H1 (cell line): ENCODE results near the gene LRRC40. TPM values are rescaled to one million over a fixed set of nuclear protein-coding genes. Genes with fewer than 3 reads are reported as not detected.
A peak's percentile ranks its signal among the peaks of the same experiment; 100 is the strongest.

ENCODE experiments used
- CTCF ChIA-PET: fragments of 300-600 bp; sonication (Branson Sonifier 250); formaldehyde crosslinking; loops from one replicate; lab custom pipeline; 2021; ENCODE audit not compliant: partially characterized antibody; lab: Charles Lee
- POLR2A ChIA-PET: fragments of 300-600 bp; sonication (Branson Sonifier 250); formaldehyde crosslinking; loops from one replicate; lab custom pipeline; 2021; ENCODE audit warnings: inconsistent platforms; ENCODE audit not compliant: partially characterized antibody; lab: Charles Lee
- DNase-seq, 2 experiments: peaks; one replicate each; pipeline versions ENCODE4 v3.0.0 to v3.0.0-alpha.2; 2010 to 2022; ENCODE audit warnings: low spot score in 2 of 2, low read depth in 1 of 2, mixed read lengths in 1 of 2
- FAIRE-seq: peaks from 2 replicates; lab custom pipeline; 2011; peaks lifted over from hg19 to GRCh38; lab: Jason Lieb, UNC
- H2AFZ ChIP-seq: 2 replicates; pipeline ENCODE4 v1.8.1; 2012; ENCODE audit warnings: low read length, inconsistent platforms
- H2AK5ac ChIP-seq: 2 replicates; pipeline ENCODE4 v1.6.1; 2013; ENCODE audit warnings: low read depth, low read length
- H2BK120ac ChIP-seq: replicated peaks from 2 replicates; pipeline ENCODE3; 2013; ENCODE audit warnings: low read depth, low read length, inconsistent platforms
- H2BK12ac ChIP-seq: 2 replicates; pipeline ENCODE4 v1.6.1; 2013; ENCODE audit warnings: low read depth, low read length
- H2BK15ac ChIP-seq: 2 replicates; pipeline ENCODE4 v1.6.1; 2013; ENCODE audit warnings: low read length
- H2BK20ac ChIP-seq: 2 replicates; pipeline ENCODE4 v1.6.1; 2013; ENCODE audit warnings: low read length
- H2BK5ac ChIP-seq: 2 replicates; pipeline ENCODE4 v1.6.1; 2013; ENCODE audit warnings: low read depth, low read length
- H3K14ac ChIP-seq: 2 replicates; pipeline ENCODE4 v1.6.1; 2013; ENCODE audit warnings: inconsistent platforms; ENCODE audit not compliant: insufficient read length
- H3K18ac ChIP-seq: 2 replicates; pipeline ENCODE4 v1.6.1; 2013; ENCODE audit warnings: low read length; ENCODE audit errors: extremely low read depth
- H3K23ac ChIP-seq: 2 replicates; pipeline ENCODE4 v1.6.1; 2013; ENCODE audit warnings: inconsistent platforms; ENCODE audit not compliant: insufficient read length
- H3K23me2 ChIP-seq: 2 replicates; pipeline ENCODE4 v1.6.1; 2013; ENCODE audit warnings: low read depth, low read length
- H3K27ac ChIP-seq: 2 replicates; pipeline ENCODE4 v1.6.1; 2011; ENCODE audit warnings: low read depth, low read length, inconsistent platforms
- H3K27me3 ChIP-seq, 4 experiments: replicated peaks in 1 of 4; 1 replicate in 1 of 4; 2 replicates in 3 of 4; pipeline versions ENCODE4 v1.6.1 to v1.8.1; 2011 to 2013; ENCODE audit warnings: low read length in 3 of 4, mild to moderate bottlenecking in 3 of 4, inconsistent platforms in 2 of 4, mixed read lengths in 2 of 4, moderate library complexity in 1 of 4; ENCODE audit not compliant: control insufficient read depth in 3 of 4, insufficient read depth in 3 of 4; ENCODE audit errors: extremely low read depth in 1 of 4
- H3K36me3 ChIP-seq, 4 experiments: 2 replicates each; pipeline versions ENCODE4 v1.6.1 to v1.8.1; 2011 to 2013; ENCODE audit warnings: mild to moderate bottlenecking in 4 of 4, low read length in 3 of 4, moderate library complexity in 2 of 4, control low read depth in 1 of 4, inconsistent platforms in 1 of 4; ENCODE audit not compliant: insufficient read depth in 4 of 4, control insufficient read depth in 2 of 4
- H3K4ac ChIP-seq: replicated peaks from 2 replicates; pipeline ENCODE3; 2013; ENCODE audit warnings: low read length, low read depth, mixed read lengths, inconsistent platforms; ENCODE audit not compliant: insufficient read length
- H3K4me1 ChIP-seq, 4 experiments: replicated peaks in 1 of 4; 1 replicate in 1 of 4; 2 replicates in 3 of 4; pipeline versions ENCODE4 v1.6.1 to v1.8.1; 2011 to 2013; ENCODE audit warnings: low read length in 3 of 4, inconsistent platforms in 2 of 4, mixed read lengths in 1 of 4; ENCODE audit not compliant: insufficient read depth in 4 of 4, control insufficient read depth in 3 of 4
- H3K4me2 ChIP-seq, 2 experiments: 2 replicates each; pipeline versions ENCODE4 v1.6.1 to v1.8.1; 2011 to 2013; ENCODE audit warnings: low read depth in 2 of 2, low read length in 2 of 2, control low read depth in 1 of 2, inconsistent platforms in 1 of 2, mild to moderate bottlenecking in 1 of 2; ENCODE audit not compliant: insufficient read depth in 1 of 2
- H3K4me3 ChIP-seq, 4 experiments: fragments of 200-600, 300-600 bp in 1 of 4; sonication (generic), shearing (Covaris generic), sonication (Bioruptor Twin) in 1 of 4; 2 replicates each; pipeline versions ENCODE4 v1.5.1 to v1.8.1; 2011 to 2016; ENCODE audit warnings: low read length in 4 of 4, low read depth in 3 of 4, control low read depth in 2 of 4, inconsistent platforms in 2 of 4, mild to moderate bottlenecking in 2 of 4, mixed read lengths in 1 of 4, moderate library complexity in 1 of 4; ENCODE audit not compliant: insufficient read depth in 2 of 4; ENCODE audit errors: extremely low read depth in 1 of 4
- H3K56ac ChIP-seq: replicated peaks from 2 replicates; pipeline ENCODE3; 2013; ENCODE audit warnings: low read depth, mild to moderate bottlenecking, mixed read lengths, low read length, inconsistent platforms; ENCODE audit not compliant: insufficient read length
- H3K79me1 ChIP-seq: 2 replicates; pipeline ENCODE4 v1.6.1; 2013; ENCODE audit warnings: low read depth, low read length, control low read depth
- H3K79me2 ChIP-seq, 2 experiments: 2 replicates each; pipeline versions ENCODE4 v1.6.1 to v1.8.1; 2012 to 2013; ENCODE audit warnings: low read length in 2 of 2, mild to moderate bottlenecking in 2 of 2, inconsistent platforms in 1 of 2; ENCODE audit not compliant: insufficient read depth in 2 of 2, control insufficient read depth in 1 of 2
- H3K9ac ChIP-seq, 4 experiments: replicated peaks in 1 of 4; 1 replicate in 1 of 4; 2 replicates in 3 of 4; pipeline versions ENCODE4 v1.6.1 to v1.8.1; 2011 to 2013; ENCODE audit warnings: low read depth in 3 of 4, low read length in 3 of 4, control low read depth in 2 of 4, mild to moderate bottlenecking in 2 of 4, moderate library complexity in 2 of 4, inconsistent platforms in 1 of 4; ENCODE audit errors: extremely low read depth in 1 of 4
- H3K9me3 ChIP-seq, 2 experiments: 2 replicates each; pipeline versions ENCODE4 v1.6.1 to v1.8.1; 2012 to 2013; ENCODE audit warnings: mild to moderate bottlenecking in 2 of 2, moderate library complexity in 2 of 2, control low read depth in 1 of 2, inconsistent platforms in 1 of 2, low read depth in 1 of 2, low read length in 1 of 2, mixed read lengths in 1 of 2; ENCODE audit not compliant: insufficient read depth in 2 of 2
- H4K20me1 ChIP-seq, 2 experiments: replicated peaks in 1 of 2; 2 replicates each; pipeline versions ENCODE3 to v1.8.1; 2011 to 2013; ENCODE audit warnings: inconsistent platforms in 2 of 2, low read length in 2 of 2, mild to moderate bottlenecking in 1 of 2; ENCODE audit not compliant: insufficient read depth in 2 of 2, control insufficient read depth in 1 of 2
- H4K5ac ChIP-seq: 2 replicates; pipeline ENCODE4 v1.6.1; 2013; ENCODE audit warnings: low read length, low read depth, mixed read lengths, inconsistent platforms; ENCODE audit not compliant: insufficient read length
- H4K8ac ChIP-seq: 2 replicates; pipeline ENCODE4 v1.8.0; 2013; ENCODE audit warnings: mild to moderate bottlenecking, moderate library complexity, low read length, inconsistent platforms; ENCODE audit not compliant: insufficient read depth; ENCODE audit errors: extremely low read depth
- H4K91ac ChIP-seq: replicated peaks from 2 replicates; pipeline ENCODE3; 2013; ENCODE audit warnings: low read length, mixed read lengths, inconsistent platforms; ENCODE audit not compliant: insufficient read length
- SIN3A ChIP-seq, 2 experiments: IDR thresholded peaks in 1 of 2; conservative IDR thresholded peaks in 1 of 2; 2 replicates each; pipeline ENCODE4 v1.6.1; 2011 to 2012; ENCODE audit warnings: low read length in 2 of 2, improper control_type of control experiment in 1 of 2, low read depth in 1 of 2, mild to moderate bottlenecking in 1 of 2
- WGBS, 2 experiments: shearing (Covaris generic) in 1 of 2; methylation state at CpG; one replicate each; pipeline versions ENCODE4 v1.1.6 to v1.1.7; 2013 to 2015; ENCODE audit warnings: low lambda C conversion rate in 2 of 2, mixed read lengths in 2 of 2, inconsistent platforms in 1 of 2, low coverage in 1 of 2, missing lambda C conversion rate in 1 of 2; ENCODE audit not compliant: insufficient replicate concordance in 2 of 2, insufficient coverage in 1 of 2, insufficient read length in 1 of 2; ENCODE audit errors: extremely low coverage in 1 of 2, missing lambda C conversion rate in 1 of 2; 5-methylcytosine and 5-hydroxymethylcytosine counted together
- polyA plus RNA-seq, 7 experiments: library from polyadenylated mRNA; depleted of rRNA in 3 of 7; stranded (reverse) in 5 of 7; unstranded in 2 of 7; fragments of >200 nt in 5 of 7; fragments of 200-250 nt in 2 of 7; gene quantifications; 1 replicate in 5 of 7; 2 replicates in 1 of 7; 4 replicates in 1 of 7; pipeline versions ENCODE4 v1.2.1 to v1.2.3, GENCODE V29; 2011 to 2013; ENCODE audit warnings: missing spikeins in 2 of 7, mixed read lengths in 2 of 7
- total RNA-seq: library from RNA; stranded (reverse); fragmentation: NEBNext Ultra II Directional; extraction: Animal tissue kit (Norgen Biotek cat#: 25700); gene quantifications from 2 replicates; pipeline ENCODE4 v1.2.1, GENCODE V29; 2021

LRRC40 gene
- total and polyA plus RNA-seq, 2 of the 8 experiments (the other 6 are each of a cell fraction or from before 2014, with no cell fraction given) = 13.4 to 30.8 TPM

DNA sequence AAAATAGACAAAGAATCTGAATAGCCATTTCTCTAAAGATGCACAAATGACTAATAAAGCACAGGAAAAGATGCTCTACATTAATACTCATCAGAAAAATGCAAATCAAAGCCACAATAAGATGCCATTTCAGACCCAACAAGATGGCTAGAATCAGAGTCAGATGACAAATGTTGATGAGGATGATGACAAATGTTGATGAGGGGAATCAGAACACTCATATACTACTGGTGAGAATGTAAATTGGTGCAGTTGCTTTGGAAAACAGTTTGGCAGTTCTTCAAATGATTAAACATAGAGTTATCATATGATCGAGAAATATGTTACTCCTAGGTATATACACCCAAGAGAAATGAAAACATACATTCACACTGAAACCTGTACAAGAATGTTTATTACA is 33.9 kb downstream of the LRRC40 start:
- no peaks in the 10 kb centered on the region for H3K79me2 ChIP-seq
- H2BK120ac ChIP-seq = no peak overlapping the region
- POLR2A ChIA-PET = no interaction called here
- H3K79me1 ChIP-seq = no peaks in the 10 kb centered on the region
- no peak overlapping the region for H3K4me3 ChIP-seq
- WGBS, 2 experiments = 100% methylated on average over 1 of the region's 1 CpG; no CpG with 5 or more reads in 1 of the 2 experiments
- FAIRE-seq (no peak), DNase-seq (no peak)
- TF ChIP-seq SIN3A (conservative IDR thresholded peaks at IDR 0.05 in 1 of 2, IDR thresholded peaks at IDR 0.05 in 1 of 2; ENCODE audit: low read depth in 1 of 2, low read length in 2 of 2) = no peak
- H2BK15ac ChIP-seq = no peak overlapping the region
- H3K9ac ChIP-seq = peak overlapping the region in 1 of 4 experiments; percentile 34; a peak in 1 of 7 replicates
- H4K8ac ChIP-seq = no peak overlapping the region
- H3K36me3 ChIP-seq = peaks cover 0 to 14% (median 0%) of the 10 kb centered on the region in 4 experiments; a peak in 2 of 8 replicates
- no peak overlapping the region for H4K91ac ChIP-seq
- no peak overlapping the region for H2BK12ac ChIP-seq
- H3K27me3 ChIP-seq = no peaks in the 10 kb centered on the region
- no peak overlapping the region for H2BK20ac ChIP-seq
- no peak overlapping the region for H2BK5ac ChIP-seq
- no peak overlapping the region for H3K18ac ChIP-seq
- H3K27ac ChIP-seq = no peak overlapping the region
- no peak overlapping the region for H3K23ac ChIP-seq
- H3K4me1 ChIP-seq = no peaks in the 10 kb centered on the region
- H4K20me1 ChIP-seq = no peaks in the 10 kb centered on the region
- no peak overlapping the region for H4K5ac ChIP-seq
- H3K56ac ChIP-seq = no peak overlapping the region
- H3K14ac ChIP-seq = no peak overlapping the region
- H3K23me2 ChIP-seq = no peaks in the 10 kb centered on the region
- no peak overlapping the region for H2AK5ac ChIP-seq
- CTCF ChIA-PET = no interaction called here
- H3K9me3 ChIP-seq = no peaks in the 10 kb centered on the region
- H3K4ac ChIP-seq = no peak overlapping the region
- H2AFZ ChIP-seq = no peak overlapping the region
- H3K4me2 ChIP-seq = no peak overlapping the region
